Loucy (cell line): Measurements from ENCODE around the gene FAM13A.

Source experiments
- EZH2phosphoT487 ChIP-seq: fragments of 200-600 bp; IDR thresholded peaks from 2 replicates; pipeline ENCODE4 v1.6.1; 2018; ENCODE audit warnings: antibody characterized with exemption, mild to moderate bottlenecking, moderate library complexity, borderline replicate concordance
- TF ChIP-seq, protein P1 (sequence below): fragments of 200-600 bp; sonication (generic); conservative IDR thresholded peaks from 2 replicates; pipeline ENCODE4 v1.5.1; 2014; ENCODE audit warnings: mild to moderate bottlenecking, antibody characterized with exemption, low read length

DNA sequence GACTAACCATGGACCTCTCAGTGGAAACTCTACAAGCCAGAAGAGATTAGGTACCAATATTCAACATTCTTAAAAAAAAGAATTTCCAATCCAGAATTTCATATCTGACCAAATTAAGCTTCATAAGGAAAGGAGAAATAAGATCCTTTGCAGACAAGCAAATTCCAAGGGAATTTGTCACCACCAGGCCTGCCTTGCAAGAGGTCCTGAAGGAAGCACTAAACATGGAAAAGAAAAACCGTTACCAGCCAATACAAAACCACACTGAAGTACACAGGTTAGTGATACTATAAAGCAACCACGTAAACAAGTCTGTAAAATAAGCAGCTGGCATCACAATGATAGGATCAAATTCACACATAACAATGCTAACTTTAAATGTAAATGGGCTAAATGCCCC lies 156.6 kb downstream of the FAM13A start:
- TF ChIP-seq, protein P1, sequence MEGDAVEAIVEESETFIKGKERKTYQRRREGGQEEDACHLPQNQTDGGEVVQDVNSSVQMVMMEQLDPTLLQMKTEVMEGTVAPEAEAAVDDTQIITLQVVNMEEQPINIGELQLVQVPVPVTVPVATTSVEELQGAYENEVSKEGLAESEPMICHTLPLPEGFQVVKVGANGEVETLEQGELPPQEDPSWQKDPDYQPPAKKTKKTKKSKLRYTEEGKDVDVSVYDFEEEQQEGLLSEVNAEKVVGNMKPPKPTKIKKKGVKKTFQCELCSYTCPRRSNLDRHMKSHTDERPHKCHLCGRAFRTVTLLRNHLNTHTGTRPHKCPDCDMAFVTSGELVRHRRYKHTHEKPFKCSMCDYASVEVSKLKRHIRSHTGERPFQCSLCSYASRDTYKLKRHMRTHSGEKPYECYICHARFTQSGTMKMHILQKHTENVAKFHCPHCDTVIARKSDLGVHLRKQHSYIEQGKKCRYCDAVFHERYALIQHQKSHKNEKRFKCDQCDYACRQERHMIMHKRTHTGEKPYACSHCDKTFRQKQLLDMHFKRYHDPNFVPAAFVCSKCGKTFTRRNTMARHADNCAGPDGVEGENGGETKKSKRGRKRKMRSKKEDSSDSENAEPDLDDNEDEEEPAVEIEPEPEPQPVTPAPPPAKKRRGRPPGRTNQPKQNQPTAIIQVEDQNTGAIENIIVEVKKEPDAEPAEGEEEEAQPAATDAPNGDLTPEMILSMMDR = no peak
- no peak for TF ChIP-seq EZH2phosphoT487
